ENCODE data around the gene MALRD1. TPM values are rescaled to one million over a fixed set of nuclear protein-coding genes. Genes with fewer than 3 reads are reported as not detected.

The MALRD1 gene
- total and polyA plus RNA-seq, 2 of the 8 experiments (the other 6 are each of a cell fraction or from before 2014, with no cell fraction given), result 0.32 to 0.35 TPM

- TF ChIP-seq, protein P1, sequence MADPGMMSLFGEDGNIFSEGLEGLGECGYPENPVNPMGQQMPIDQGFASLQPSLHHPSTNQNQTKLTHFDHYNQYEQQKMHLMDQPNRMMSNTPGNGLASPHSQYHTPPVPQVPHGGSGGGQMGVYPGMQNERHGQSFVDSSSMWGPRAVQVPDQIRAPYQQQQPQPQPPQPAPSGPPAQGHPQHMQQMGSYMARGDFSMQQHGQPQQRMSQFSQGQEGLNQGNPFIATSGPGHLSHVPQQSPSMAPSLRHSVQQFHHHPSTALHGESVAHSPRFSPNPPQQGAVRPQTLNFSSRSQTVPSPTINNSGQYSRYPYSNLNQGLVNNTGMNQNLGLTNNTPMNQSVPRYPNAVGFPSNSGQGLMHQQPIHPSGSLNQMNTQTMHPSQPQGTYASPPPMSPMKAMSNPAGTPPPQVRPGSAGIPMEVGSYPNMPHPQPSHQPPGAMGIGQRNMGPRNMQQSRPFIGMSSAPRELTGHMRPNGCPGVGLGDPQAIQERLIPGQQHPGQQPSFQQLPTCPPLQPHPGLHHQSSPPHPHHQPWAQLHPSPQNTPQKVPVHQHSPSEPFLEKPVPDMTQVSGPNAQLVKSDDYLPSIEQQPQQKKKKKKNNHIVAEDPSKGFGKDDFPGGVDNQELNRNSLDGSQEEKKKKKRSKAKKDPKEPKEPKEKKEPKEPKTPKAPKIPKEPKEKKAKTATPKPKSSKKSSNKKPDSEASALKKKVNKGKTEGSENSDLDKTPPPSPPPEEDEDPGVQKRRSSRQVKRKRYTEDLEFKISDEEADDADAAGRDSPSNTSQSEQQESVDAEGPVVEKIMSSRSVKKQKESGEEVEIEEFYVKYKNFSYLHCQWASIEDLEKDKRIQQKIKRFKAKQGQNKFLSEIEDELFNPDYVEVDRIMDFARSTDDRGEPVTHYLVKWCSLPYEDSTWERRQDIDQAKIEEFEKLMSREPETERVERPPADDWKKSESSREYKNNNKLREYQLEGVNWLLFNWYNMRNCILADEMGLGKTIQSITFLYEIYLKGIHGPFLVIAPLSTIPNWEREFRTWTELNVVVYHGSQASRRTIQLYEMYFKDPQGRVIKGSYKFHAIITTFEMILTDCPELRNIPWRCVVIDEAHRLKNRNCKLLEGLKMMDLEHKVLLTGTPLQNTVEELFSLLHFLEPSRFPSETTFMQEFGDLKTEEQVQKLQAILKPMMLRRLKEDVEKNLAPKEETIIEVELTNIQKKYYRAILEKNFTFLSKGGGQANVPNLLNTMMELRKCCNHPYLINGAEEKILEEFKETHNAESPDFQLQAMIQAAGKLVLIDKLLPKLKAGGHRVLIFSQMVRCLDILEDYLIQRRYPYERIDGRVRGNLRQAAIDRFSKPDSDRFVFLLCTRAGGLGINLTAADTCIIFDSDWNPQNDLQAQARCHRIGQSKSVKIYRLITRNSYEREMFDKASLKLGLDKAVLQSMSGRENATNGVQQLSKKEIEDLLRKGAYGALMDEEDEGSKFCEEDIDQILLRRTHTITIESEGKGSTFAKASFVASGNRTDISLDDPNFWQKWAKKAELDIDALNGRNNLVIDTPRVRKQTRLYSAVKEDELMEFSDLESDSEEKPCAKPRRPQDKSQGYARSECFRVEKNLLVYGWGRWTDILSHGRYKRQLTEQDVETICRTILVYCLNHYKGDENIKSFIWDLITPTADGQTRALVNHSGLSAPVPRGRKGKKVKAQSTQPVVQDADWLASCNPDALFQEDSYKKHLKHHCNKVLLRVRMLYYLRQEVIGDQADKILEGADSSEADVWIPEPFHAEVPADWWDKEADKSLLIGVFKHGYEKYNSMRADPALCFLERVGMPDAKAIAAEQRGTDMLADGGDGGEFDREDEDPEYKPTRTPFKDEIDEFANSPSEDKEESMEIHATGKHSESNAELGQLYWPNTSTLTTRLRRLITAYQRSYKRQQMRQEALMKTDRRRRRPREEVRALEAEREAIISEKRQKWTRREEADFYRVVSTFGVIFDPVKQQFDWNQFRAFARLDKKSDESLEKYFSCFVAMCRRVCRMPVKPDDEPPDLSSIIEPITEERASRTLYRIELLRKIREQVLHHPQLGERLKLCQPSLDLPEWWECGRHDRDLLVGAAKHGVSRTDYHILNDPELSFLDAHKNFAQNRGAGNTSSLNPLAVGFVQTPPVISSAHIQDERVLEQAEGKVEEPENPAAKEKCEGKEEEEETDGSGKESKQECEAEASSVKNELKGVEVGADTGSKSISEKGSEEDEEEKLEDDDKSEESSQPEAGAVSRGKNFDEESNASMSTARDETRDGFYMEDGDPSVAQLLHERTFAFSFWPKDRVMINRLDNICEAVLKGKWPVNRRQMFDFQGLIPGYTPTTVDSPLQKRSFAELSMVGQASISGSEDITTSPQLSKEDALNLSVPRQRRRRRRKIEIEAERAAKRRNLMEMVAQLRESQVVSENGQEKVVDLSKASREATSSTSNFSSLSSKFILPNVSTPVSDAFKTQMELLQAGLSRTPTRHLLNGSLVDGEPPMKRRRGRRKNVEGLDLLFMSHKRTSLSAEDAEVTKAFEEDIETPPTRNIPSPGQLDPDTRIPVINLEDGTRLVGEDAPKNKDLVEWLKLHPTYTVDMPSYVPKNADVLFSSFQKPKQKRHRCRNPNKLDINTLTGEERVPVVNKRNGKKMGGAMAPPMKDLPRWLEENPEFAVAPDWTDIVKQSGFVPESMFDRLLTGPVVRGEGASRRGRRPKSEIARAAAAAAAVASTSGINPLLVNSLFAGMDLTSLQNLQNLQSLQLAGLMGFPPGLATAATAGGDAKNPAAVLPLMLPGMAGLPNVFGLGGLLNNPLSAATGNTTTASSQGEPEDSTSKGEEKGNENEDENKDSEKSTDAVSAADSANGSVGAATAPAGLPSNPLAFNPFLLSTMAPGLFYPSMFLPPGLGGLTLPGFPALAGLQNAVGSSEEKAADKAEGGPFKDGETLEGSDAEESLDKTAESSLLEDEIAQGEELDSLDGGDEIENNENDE (IDR thresholded peaks at IDR 0.05; ENCODE audit: insufficient replicate concordance, low read length), result no peak
- TF ChIP-seq RXRA (IDR thresholded peaks at IDR 0.05; ENCODE audit: insufficient read depth, low read depth, low read length) (no peak), CREB1 (IDR thresholded peaks at IDR 0.05) (no peak), SP4 (IDR thresholded peaks at IDR 0.05; ENCODE audit: low read length) (no peak), EP300 (IDR thresholded peaks at IDR 0.05; ENCODE audit: borderline replicate concordance in 1 of 2, low read depth in 2 of 2, low read length in 2 of 2) (no peak), FOSL1 (IDR thresholded peaks at IDR 0.05; ENCODE audit: insufficient read depth, low read depth, low read length) (no peak), EZH2 (IDR thresholded peaks at IDR 0.05; ENCODE audit: low read depth, low read length, severe bottlenecking) (no peak), CTCF (IDR thresholded peaks at IDR 0.05; ENCODE audit: control extremely low read depth in 1 of 3, insufficient read depth in 1 of 3, low read depth in 1 of 3, low read length in 3 of 3) (no peak), CBX5 (IDR thresholded peaks at IDR 0.05; ENCODE audit: low read depth, low read length) (no peak)
Measured at GRCh38 chr10:19532411-19532810, 483.8 kb downstream of the MALRD1 start (continued).
